ENCODE data around the gene PRSS2.

PRSS2 gene

GRCh38 chr7:142802301-142802700 lies 31.5 kb downstream of the PRSS2 start:
- DNase-seq: no peak

- no peak for DNase-seq
Measured at GRCh38 chr7:142803901-142804300, 33.1 kb downstream of the PRSS2 start.

GRCh38 chr7:142804728-142805207 lies 34.0 kb downstream of the PRSS2 start:
- no peak for DNase-seq

- DNase-seq: no peak
Measured at GRCh38 chr7:142805350-142806021, 34.7 kb downstream of the PRSS2 start.

GRCh38 chr7:142806022-142806356 lies 35.2 kb downstream of the PRSS2 start:
- no peak for DNase-seq

GRCh38 chr7:142806957-142807356 lies 36.2 kb downstream of the PRSS2 start:
- no peak for DNase-seq

- DNase-seq: no peak
Measured at GRCh38 chr7:142807855-142808460, 37.2 kb downstream of the PRSS2 start.

GRCh38 chr7:142808461-142808801 lies 37.7 kb downstream of the PRSS2 start:
- DNase-seq: no peak

GRCh38 chr7:142808802-142809583 lies 38.2 kb downstream of the PRSS2 start:
- no peak for DNase-seq

GRCh38 chr7:142809671-142810070 lies 38.9 kb downstream of the PRSS2 start:
- DNase-seq: no peak

- DNase-seq: peak in 1 of 14 donors; percentile 7
Measured at GRCh38 chr7:142811154-142811737, 40.5 kb downstream of the PRSS2 start.

GRCh38 chr7:142812437-142813215 lies 41.9 kb downstream of the PRSS2 start:
- DNase-seq: no peak

- DNase-seq: no peak
Measured at GRCh38 chr7:142813226-142813625, 42.5 kb downstream of the PRSS2 start.

- no peak for DNase-seq
Measured at GRCh38 chr7:142813699-142814098, 42.9 kb downstream of the PRSS2 start.

GRCh38 chr7:142814451-142814850 lies 43.7 kb downstream of the PRSS2 start:
- no peak for DNase-seq

GRCh38 chr7:142815134-142815533 lies 44.4 kb downstream of the PRSS2 start:
- DNase-seq: no peak

- DNase-seq: no peak
Measured at GRCh38 chr7:142817506-142817905, 46.7 kb downstream of the PRSS2 start.

GRCh38 chr7:142819530-142819929 lies 48.8 kb downstream of the PRSS2 start:
- no peak for DNase-seq

GRCh38 chr7:142822714-142823113 lies 51.9 kb downstream of the PRSS2 start:
- DNase-seq: no peak
